Measurements from ENCODE around the gene LIPF.
"Not testable (repeated sequence)": the region's sequence is repeated elsewhere in the genome, so short reads cannot be mapped to it uniquely, and the experiment has no call there.

The LIPF gene

GRCh38 chr10:88676283-88677060 is 12.2 kb downstream of the LIPF start:
- no peak for DNase-seq (ENCODE audit: low read depth)

- DNase-seq (ENCODE audit: low read depth) = no peak
Observed at GRCh38 chr10:88680958-88681357, 16.7 kb downstream of the LIPF start.

- no peak for DNase-seq (ENCODE audit: low read depth)
Observed at GRCh38 chr10:88682491-88682890, 18.2 kb downstream of the LIPF start.

- no peak for DNase-seq (ENCODE audit: low read depth)
Observed at GRCh38 chr10:88687853-88688467, 23.7 kb downstream of the LIPF start.

- no peak for DNase-seq (ENCODE audit: low read depth)
Observed at GRCh38 chr10:88689366-88689765, 25.1 kb downstream of the LIPF start.

GRCh38 chr10:88693392-88694020 is 29.3 kb downstream of the LIPF start:
- no peak for DNase-seq (ENCODE audit: low read depth)

- DNase-seq (ENCODE audit: low read depth) = no peak
Observed at GRCh38 chr10:88702848-88703597, 38.8 kb downstream of the LIPF start.

GRCh38 chr10:88705958-88706357 is 41.7 kb downstream of the LIPF start, which contains the start of gene LIPK:
LIPK (plus strand) TSS chr10:88706249; CDS start chr10:88724544, 18,295 bp downstream.
- no peak for DNase-seq (ENCODE audit: low read depth)

GRCh38 chr10:88707429-88708155 is 43.4 kb downstream of the LIPF start:
- no peak for DNase-seq (ENCODE audit: low read depth)

- not testable (repeated sequence) for DNase-seq (ENCODE audit: low read depth)
Observed at GRCh38 chr10:88709361-88709760, 45.1 kb downstream of the LIPF start.

- DNase-seq (ENCODE audit: low read depth) = no peak
Observed at GRCh38 chr10:88715517-88715916, 51.3 kb downstream of the LIPF start.

GRCh38 chr10:88721392-88721791 is 57.1 kb downstream of the LIPF start:
- no peak for DNase-seq (ENCODE audit: low read depth)

- DNase-seq (ENCODE audit: low read depth) = no peak
Observed at GRCh38 chr10:88725798-88726197, 61.6 kb downstream of the LIPF start.

- no peak for DNase-seq (ENCODE audit: low read depth)
Observed at GRCh38 chr10:88728107-88728763, 64.0 kb downstream of the LIPF start.
